OCI-LY3 (cell line): ENCODE data around the gene STAM2.

Source experiments
- CTCF ChIP-seq: fragments of 200-600, 300-600 bp; sonication (generic); IDR thresholded peaks from 2 replicates; pipeline ENCODE4 v1.5.1; 2014; ENCODE audit warnings: antibody characterized with exemption, low read length, low read depth
- EZH2phosphoT487 ChIP-seq: fragments of 200-600 bp; shearing (Covaris generic); IDR thresholded peaks from 2 replicates; pipeline ENCODE4 v1.6.1; 2018; ENCODE audit warnings: antibody characterized with exemption, mixed run types, low read depth

GRCh38 chr2:152071092-152071491 is 104.5 kb downstream of the STAM2 start:
- TF ChIP-seq CTCF (no peak), EZH2phosphoT487 (no peak)
